Natural killer cell (primary cell): Measurements from ENCODE around the gene MAPK8. TPM values are rescaled to one million over a fixed set of nuclear protein-coding genes. Genes with fewer than 3 reads are reported as not detected.

Experiments used
- ATAC-seq, 3 donors: fragments of 150-1000 bp in 2 of 3; fragments of 200-7000 bp in 1 of 3; cut with Tn5 transposase; 1 replicate in 1 of 3; 2 replicates in 2 of 3; pipeline ENCODE4 v1.10.0; 2021; ENCODE audit warnings: mild to moderate bottlenecking in 2 of 3, moderate library complexity in 2 of 3
- DNase-seq, 2 donors: peaks; one replicate each; pipeline versions ENCODE4 v3.0.0 to v3.0.0-alpha.2; 2013 to 2021; ENCODE audit warnings: mixed read lengths in 1 of 2
- H3K27ac ChIP-seq: one replicate; pipeline ENCODE4 v1.5.1; 2013; ENCODE audit warnings: mild to moderate bottlenecking, low read length
- H3K27me3 ChIP-seq: one replicate; pipeline ENCODE4 v1.6.1; 2013; ENCODE audit warnings: low read length; ENCODE audit not compliant: control insufficient read depth, insufficient read depth
- H3K36me3 ChIP-seq: one replicate; pipeline ENCODE4 v1.6.1; 2013; ENCODE audit warnings: low read length; ENCODE audit not compliant: control insufficient read depth, insufficient read depth
- H3K4me1 ChIP-seq: one replicate; pipeline ENCODE4 v1.6.1; 2013; ENCODE audit warnings: low read length; ENCODE audit not compliant: control insufficient read depth, insufficient read depth
- H3K4me3 ChIP-seq: one replicate; pipeline ENCODE4 v1.5.1; 2013; ENCODE audit warnings: low read length
- H3K9me3 ChIP-seq: one replicate; pipeline ENCODE4 v1.6.1; 2013; ENCODE audit warnings: low read length; ENCODE audit not compliant: control insufficient read depth, insufficient read depth
- H3K27ac Mint-ChIP-seq, 2 donors: one replicate each; pipeline ENCODE4 v1.8.0; 2022; ENCODE audit warnings: mild to moderate bottlenecking in 2 of 2, mixed read lengths in 2 of 2, moderate library complexity in 1 of 2
- H3K27me3 Mint-ChIP-seq, 2 donors: one replicate each; pipeline ENCODE4 v1.8.0; 2022; ENCODE audit warnings: low read depth in 2 of 2, mixed read lengths in 2 of 2
- H3K36me3 Mint-ChIP-seq: one replicate; pipeline ENCODE4 v1.8.0; 2022; ENCODE audit warnings: mixed read lengths
- H3K4me1 Mint-ChIP-seq, 2 donors: one replicate each; pipeline ENCODE4 v1.8.0; 2022; ENCODE audit warnings: mixed read lengths in 2 of 2
- H3K4me3 Mint-ChIP-seq: one replicate; pipeline ENCODE4 v1.8.0; 2022; ENCODE audit warnings: mild to moderate bottlenecking, moderate library complexity, mixed read lengths
- H3K9me3 Mint-ChIP-seq, 2 donors: one replicate each; pipeline ENCODE4 v1.8.0; 2022; ENCODE audit warnings: mixed read lengths in 2 of 2
- WGBS: methylation state at CpG from one replicate; pipeline ENCODE4 v1.1.7; 2013; ENCODE audit warnings: missing lambda C conversion rate; ENCODE audit not compliant: insufficient coverage; 5-methylcytosine and 5-hydroxymethylcytosine counted together
- intact Hi-C: fragments of 100-400 bp; cut with micrococcal nuclease; formaldehyde crosslinking; loops from one replicate; pipeline ENCODE4 v1.14.2; 2022
- total RNA-seq, 4 donors: library from RNA; stranded (reverse); fragments of 120-200 nt in 1 of 4; gene quantifications; one replicate each; pipeline versions ENCODE4 v1.2.3 to v1.2.4, GENCODE V29; 2013 to 2022
- TF ChIP-seq, protein P1 (sequence below): fragments of 200-600 bp; IDR thresholded peaks from one replicate; pipeline ENCODE4 v1.8.0; 2022; ENCODE audit warnings: antibody characterized with exemption

MAPK8 gene
- total RNA-seq, 3 donors from 2014 or later (not counting 1 experiment from before 2014, with no cell fraction given) = 37.3 to 44.5 (median 40.8) TPM

DNA sequence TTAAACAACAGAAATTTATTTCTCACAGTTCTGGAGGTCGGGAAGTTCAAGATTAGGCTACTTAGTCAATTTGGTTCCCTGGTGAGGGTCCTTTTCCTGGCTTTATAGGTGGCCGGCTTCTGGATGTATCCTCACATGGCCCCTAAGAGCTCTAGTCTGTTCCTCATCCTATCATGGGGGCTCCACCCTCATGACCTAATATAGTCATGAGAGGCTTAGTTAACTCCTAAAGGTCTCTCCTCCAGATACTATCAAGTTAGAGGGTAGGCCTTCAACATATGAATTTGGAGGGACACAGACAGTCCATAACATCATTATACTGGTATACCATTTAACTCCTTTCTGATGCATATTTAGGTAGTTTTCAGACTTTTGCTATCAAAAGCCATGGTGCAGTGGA is 7.6 kb downstream of the MAPK8 start:
- Histone ChIP-seq H3K9me3 (no peaks in the 10 kb centered on the region), H3K27ac (no peak overlapping the region), H3K36me3 (no peaks in the 10 kb centered on the region), H3K27me3 (no peaks in the 10 kb centered on the region), H3K4me3 (no peak overlapping the region), H3K4me1 (no peaks in the 10 kb centered on the region)
- DNase-seq (no peak), ATAC-seq (peak in 1 of 3 donors; percentile 12)
- Mint-ChIP-seq H3K4me3 (no peak overlapping the region), H3K27me3 (no peaks in the 10 kb centered on the region), H3K9me3 (no peaks in the 10 kb centered on the region), H3K4me1 (peaks cover 16 to 34% of the 10 kb centered on the region in 2 donors), H3K36me3 (no peaks in the 10 kb centered on the region), H3K27ac (no peak overlapping the region)
- intact Hi-C loops = no loop called here
- TF ChIP-seq, protein P1, sequence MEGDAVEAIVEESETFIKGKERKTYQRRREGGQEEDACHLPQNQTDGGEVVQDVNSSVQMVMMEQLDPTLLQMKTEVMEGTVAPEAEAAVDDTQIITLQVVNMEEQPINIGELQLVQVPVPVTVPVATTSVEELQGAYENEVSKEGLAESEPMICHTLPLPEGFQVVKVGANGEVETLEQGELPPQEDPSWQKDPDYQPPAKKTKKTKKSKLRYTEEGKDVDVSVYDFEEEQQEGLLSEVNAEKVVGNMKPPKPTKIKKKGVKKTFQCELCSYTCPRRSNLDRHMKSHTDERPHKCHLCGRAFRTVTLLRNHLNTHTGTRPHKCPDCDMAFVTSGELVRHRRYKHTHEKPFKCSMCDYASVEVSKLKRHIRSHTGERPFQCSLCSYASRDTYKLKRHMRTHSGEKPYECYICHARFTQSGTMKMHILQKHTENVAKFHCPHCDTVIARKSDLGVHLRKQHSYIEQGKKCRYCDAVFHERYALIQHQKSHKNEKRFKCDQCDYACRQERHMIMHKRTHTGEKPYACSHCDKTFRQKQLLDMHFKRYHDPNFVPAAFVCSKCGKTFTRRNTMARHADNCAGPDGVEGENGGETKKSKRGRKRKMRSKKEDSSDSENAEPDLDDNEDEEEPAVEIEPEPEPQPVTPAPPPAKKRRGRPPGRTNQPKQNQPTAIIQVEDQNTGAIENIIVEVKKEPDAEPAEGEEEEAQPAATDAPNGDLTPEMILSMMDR = no peak
- WGBS = 100% methylated on average over 2 of the region's 2 CpGs

DNA sequence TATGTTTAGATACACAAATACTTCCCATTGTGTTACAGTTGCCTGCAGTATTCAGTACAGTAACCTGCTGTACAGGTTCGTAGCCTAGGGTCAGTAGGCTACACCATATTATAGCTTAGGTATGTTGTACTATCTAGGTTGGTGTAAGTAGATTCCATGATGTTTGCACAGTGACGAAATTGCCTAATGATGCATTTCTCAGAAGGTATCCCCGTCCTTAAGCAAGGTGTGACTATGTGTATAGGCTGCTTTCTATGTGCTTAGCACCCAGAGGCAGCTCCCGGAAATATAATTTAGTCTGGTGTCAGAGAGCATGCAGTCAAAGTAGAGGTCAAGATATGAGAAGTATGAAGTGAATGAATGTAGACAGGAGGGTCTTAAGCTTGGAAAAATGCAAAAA is 9.8 kb downstream of the MAPK8 start:
- intact Hi-C loops = no loop called here
- Histone ChIP-seq H3K36me3 (no peaks in the 10 kb centered on the region), H3K27ac (no peak overlapping the region), H3K27me3 (no peaks in the 10 kb centered on the region), H3K9me3 (no peaks in the 10 kb centered on the region), H3K4me3 (no peak overlapping the region), H3K4me1 (no peaks in the 10 kb centered on the region)
- ATAC-seq = no peak
- no peak for DNase-seq
- Mint-ChIP-seq H3K36me3 (no peaks in the 10 kb centered on the region), H3K27me3 (no peaks in the 10 kb centered on the region), H3K4me3 (no peak overlapping the region), H3K9me3 (no peaks in the 10 kb centered on the region), H3K27ac (no peak overlapping the region), H3K4me1 (peaks cover 16 to 20% of the 10 kb centered on the region in 2 donors)
- 91% methylated on average over 4 of the region's 4 CpGs for WGBS
- TF ChIP-seq, protein P1 = no peak

DNA sequence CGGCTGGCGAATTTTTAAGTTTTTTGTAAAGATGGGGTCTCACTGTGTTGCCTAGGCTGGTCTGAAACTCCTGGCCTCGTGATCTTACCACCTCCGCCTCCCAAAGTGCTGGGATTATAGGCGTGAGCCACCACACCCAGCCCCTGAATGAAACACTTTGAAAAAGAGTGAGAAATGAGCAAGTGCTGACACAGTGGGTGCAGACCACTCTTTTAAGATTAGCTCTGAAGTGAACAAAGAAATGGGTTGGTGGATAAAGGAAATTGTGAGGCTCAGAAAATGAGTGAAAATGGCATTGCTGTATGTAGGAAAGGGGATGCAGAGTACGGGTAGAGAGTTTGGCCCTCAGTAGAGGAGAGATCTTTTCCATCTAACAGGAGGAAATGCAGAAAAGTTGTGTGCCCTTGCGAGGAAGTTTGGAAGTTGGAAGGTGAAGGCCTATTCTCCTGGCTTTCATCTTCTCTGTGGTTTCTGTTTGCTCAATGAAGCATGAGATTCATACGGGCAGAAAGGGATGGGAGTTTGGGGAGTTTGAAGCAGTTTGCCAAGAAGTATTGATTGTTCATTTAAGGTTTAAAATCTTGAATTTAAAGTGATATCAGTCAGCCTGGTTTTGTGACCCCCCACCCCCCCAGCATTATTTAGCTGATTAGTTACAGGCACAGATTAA is 11.0 kb downstream of the MAPK8 start:
- intact Hi-C loops = no loop called here
- Mint-ChIP-seq H3K27ac (no peak overlapping the region), H3K4me3 (no peak overlapping the region), H3K9me3 (no peaks in the 10 kb centered on the region), H3K27me3 (no peaks in the 10 kb centered on the region), H3K36me3 (no peaks in the 10 kb centered on the region), H3K4me1 (peaks cover 13 to 24% of the 10 kb centered on the region in 2 donors)
- Histone ChIP-seq H3K9me3 (no peaks in the 10 kb centered on the region), H3K27me3 (no peaks in the 10 kb centered on the region), H3K4me1 (no peaks in the 10 kb centered on the region), H3K27ac (no peak overlapping the region), H3K36me3 (no peaks in the 10 kb centered on the region), H3K4me3 (no peak overlapping the region)
- TF ChIP-seq, protein P1 = no peak
- DNase-seq = no peak
- 74% methylated on average over 8 of the region's 8 CpGs for WGBS
- ATAC-seq = peak in 1 of 3 donors; percentile 10

DNA sequence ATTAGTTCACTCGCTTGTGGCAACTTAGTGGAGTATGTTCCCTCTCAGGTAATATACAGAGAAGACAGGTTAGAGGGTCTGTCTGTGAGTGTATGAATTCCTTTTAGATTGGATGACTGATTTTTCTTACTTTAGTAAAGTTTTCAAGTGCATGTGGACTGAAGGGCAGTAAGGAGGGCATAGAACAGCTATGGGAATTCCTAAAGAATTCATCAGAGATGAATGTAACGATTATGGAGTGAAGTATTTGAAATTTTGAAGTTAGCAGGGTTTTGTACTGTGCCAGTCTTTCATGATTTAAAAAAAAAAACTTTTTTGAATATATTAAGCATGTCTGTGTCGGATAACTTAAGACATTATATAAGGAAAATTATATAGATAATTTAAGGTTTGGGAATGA is 15.5 kb downstream of the MAPK8 start:
- no peak overlapping the region for H3K27ac Mint-ChIP-seq
- no peak overlapping the region for H3K4me3 Mint-ChIP-seq
- H3K36me3 Mint-ChIP-seq = no peaks in the 10 kb centered on the region
- H3K27me3 Mint-ChIP-seq = no peaks in the 10 kb centered on the region
- ATAC-seq (no peak), DNase-seq (no peak)
- intact Hi-C loops = no loop called here
- TF ChIP-seq, protein P1 = no peak
- no peaks in the 10 kb centered on the region for H3K9me3 Mint-ChIP-seq
- Histone ChIP-seq H3K36me3 (no peaks in the 10 kb centered on the region), H3K27me3 (no peaks in the 10 kb centered on the region), H3K4me1 (no peaks in the 10 kb centered on the region), H3K9me3 (no peaks in the 10 kb centered on the region), H3K4me3 (no peak overlapping the region), H3K27ac (no peak overlapping the region)
- WGBS = 100% methylated on average over 2 of the region's 3 CpGs
- H3K4me1 Mint-ChIP-seq = peaks cover 32 to 50% of the 10 kb centered on the region in 2 donors
